Esophagus muscularis mucosa (tissue), 4 donors: ENCODE data around the gene MFGE8. TPM values are rescaled to one million over a fixed set of nuclear protein-coding genes. Genes with fewer than 3 reads are reported as not detected.

Experiments
- DNase-seq: peaks from one replicate; pipeline ENCODE4 v3.0.0-alpha.2; 2017; ENCODE audit errors: extremely low spot score
- H3K27ac ChIP-seq, 4 donors: fragments of 200-600 bp; sonication (generic); replicated peaks in 1 of 4; 1 replicate in 3 of 4; 2 replicates in 1 of 4; pipeline ENCODE4 v1.5.1; 2016 to 2019; ENCODE audit warnings: mild to moderate bottlenecking in 1 of 4
- H3K27me3 ChIP-seq, 4 donors: fragments of 200-600 bp; sonication (generic); one replicate each; pipeline versions ENCODE4 v1.5.1 to v1.6.0; 2016 to 2019
- H3K36me3 ChIP-seq, 4 donors: fragments of 200-600 bp; sonication (generic); one replicate each; pipeline ENCODE4 v1.5.1; 2016 to 2019
- H3K4me1 ChIP-seq, 4 donors: fragments of 200-600 bp; sonication (generic); one replicate each; pipeline ENCODE4 v1.5.1; 2016 to 2019
- H3K4me3 ChIP-seq, 4 donors: fragments of 200-600 bp; sonication (generic); 1 replicate in 2 of 4; 2 replicates in 2 of 4; pipeline ENCODE4 v1.5.1; 2016 to 2019; ENCODE audit warnings: mild to moderate bottlenecking in 4 of 4, moderate library complexity in 1 of 4
- H3K9me3 ChIP-seq, 4 donors: fragments of 200-600 bp; sonication (generic); 1 replicate in 3 of 4; 2 replicates in 1 of 4; pipeline ENCODE4 v1.5.1; 2016 to 2019
- CTCF ChIP-seq, 3 experiments: fragments of 200-600 bp in 2 of 3; fragments of 450-650 bp in 1 of 3; sonication (generic) in 2 of 3; IDR thresholded peaks; one replicate each; pipeline ENCODE4 v1.5.1; 2017 to 2019; ENCODE audit warnings: antibody characterized with exemption in 3 of 3, mild to moderate bottlenecking in 2 of 3, moderate library complexity in 1 of 3
- EP300 ChIP-seq: sonication (generic); formaldehyde crosslinking; IDR thresholded peaks from one replicate; pipeline ENCODE4 v1.6.1; 2017; ENCODE audit warnings: antibody characterized with exemption
- POLR2A ChIP-seq: fragments of 450-650 bp; IDR thresholded peaks from one replicate; pipeline ENCODE4 v1.6.1; 2017; ENCODE audit warnings: antibody characterized with exemption, moderate library complexity, mild to moderate bottlenecking, low read depth
- POLR2AphosphoS5 ChIP-seq, 2 donors: sonication (generic); formaldehyde crosslinking; IDR thresholded peaks; one replicate each; pipeline ENCODE4 v1.6.1; 2017; ENCODE audit warnings: antibody characterized with exemption in 2 of 2
- WGBS: methylation state at CpG from one replicate; pipeline ENCODE4 v1.1.5; 2018; 5-methylcytosine and 5-hydroxymethylcytosine counted together
- intact Hi-C: fragments of 100-400 bp; cut with DNase I; formaldehyde crosslinking; loops from one replicate; pipeline ENCODE4 v1.15.1; 2023
- total RNA-seq, 4 donors: library from RNA; depleted of rRNA; stranded (reverse); fragments of >200 nt; gene quantifications; one replicate each; pipeline versions ENCODE4 v1.1.0 to v1.2.1, GENCODE V29; 2016

MFGE8 gene
- total RNA-seq, 4 donors from 2014 or later = 355 to 614 (median 564) TPM

- intact Hi-C loops = no loop called here
- no peak for TF ChIP-seq POLR2A
- no peak for TF ChIP-seq EP300
- TF ChIP-seq POLR2AphosphoS5 (IDR thresholded peaks at IDR 0.05) = no peak
- no peak for TF ChIP-seq CTCF (IDR thresholded peaks at IDR 0.05)
- no peak overlapping the region for H3K4me3 ChIP-seq
- 92% methylated on average over 8 of the region's 13 CpGs for WGBS
- H3K4me1 ChIP-seq = peaks cover 0 to 4% (median 2%) of the 10 kb centered on the region in 4 donors
- no peaks in the 10 kb centered on the region for H3K9me3 ChIP-seq
- H3K27me3 ChIP-seq = peaks cover 0 to 48% (median 0%) of the 10 kb centered on the region in 4 donors
- H3K36me3 ChIP-seq = peaks cover 0 to 3% (median under 1%) of the 10 kb centered on the region in 4 donors
- DNase-seq = no peak
- H3K27ac ChIP-seq = no peak overlapping the region
Measured at GRCh38 chr15:88873786-88874185, 39.4 kb downstream of the MFGE8 start.

GRCh38 chr15:88872706-88873105, 40.5 kb downstream of the MFGE8 start:
- 75% methylated on average over 9 of the region's 9 CpGs for WGBS

GRCh38 chr15:88872106-88872505, 41.1 kb downstream of the MFGE8 start:
- WGBS = 74% methylated on average over 3 of the region's 6 CpGs
- intact Hi-C loops = no loop called here
- peaks cover 0 to 48% (median 0%) of the 10 kb centered on the region in 4 donors for H3K27me3 ChIP-seq
- H3K36me3 ChIP-seq = no peaks in the 10 kb centered on the region
- H3K4me3 ChIP-seq = no peak overlapping the region
- TF ChIP-seq POLR2AphosphoS5 (IDR thresholded peaks at IDR 0.05) (no peak), CTCF (IDR thresholded peaks at IDR 0.05) (no peak), POLR2A (no peak), EP300 (no peak)
- H3K27ac ChIP-seq = no peak overlapping the region
- peaks cover 0 to 4% (median 2%) of the 10 kb centered on the region in 4 donors for H3K4me1 ChIP-seq
- no peak for DNase-seq
- no peaks in the 10 kb centered on the region for H3K9me3 ChIP-seq

More at GRCh38 chr15:88872706-88873105, 40.5 kb downstream of the MFGE8 start:
- no peak for DNase-seq
- peaks cover 0 to 4% (median 2%) of the 10 kb centered on the region in 4 donors for H3K4me1 ChIP-seq
- no peak overlapping the region for H3K27ac ChIP-seq
- H3K9me3 ChIP-seq = no peaks in the 10 kb centered on the region
- H3K27me3 ChIP-seq = peaks cover 0 to 48% (median 0%) of the 10 kb centered on the region in 4 donors
- TF ChIP-seq POLR2A = no peak
- no peak for TF ChIP-seq POLR2AphosphoS5 (IDR thresholded peaks at IDR 0.05)
- TF ChIP-seq CTCF (IDR thresholded peaks at IDR 0.05) = no peak
- TF ChIP-seq EP300 = no peak
- intact Hi-C loops = no loop called here
- no peaks in the 10 kb centered on the region for H3K36me3 ChIP-seq
- no peak overlapping the region for H3K4me3 ChIP-seq

- WGBS = 84% methylated on average over 14 of the region's 14 CpGs
- H3K4me3 ChIP-seq = no peak overlapping the region
- intact Hi-C loops = no loop called here
- peaks cover 0 to 4% (median 2%) of the 10 kb centered on the region in 4 donors for H3K4me1 ChIP-seq
- no peaks in the 10 kb centered on the region for H3K9me3 ChIP-seq
- no peaks in the 10 kb centered on the region for H3K36me3 ChIP-seq
- H3K27ac ChIP-seq = no peak overlapping the region
- H3K27me3 ChIP-seq = peaks cover 0 to 48% (median 0%) of the 10 kb centered on the region in 4 donors
- no peak for TF ChIP-seq POLR2AphosphoS5 (IDR thresholded peaks at IDR 0.05)
- TF ChIP-seq EP300 = no peak
- TF ChIP-seq POLR2A = no peak
- TF ChIP-seq CTCF (IDR thresholded peaks at IDR 0.05) = no peak
- DNase-seq = no peak
Measured at GRCh38 chr15:88871313-88871712, 41.9 kb downstream of the MFGE8 start.
